DND-41 (cell line): Measurements from ENCODE around the gene MBP.

ENCODE experiments used
- ATAC-seq: fragments of 200-7000 bp; cut with Tn5 transposase; 3 replicates; pipeline ENCODE4 v1.9.1; 2021; ENCODE audit warnings: low read depth; ENCODE audit not compliant: insufficient read depth
- DNase-seq: peaks from one replicate; pipeline ENCODE4 v3.0.0-alpha.2; 2020
- H2AFZ ChIP-seq: 2 replicates; pipeline ENCODE4 v1.6.0; 2012; ENCODE audit warnings: low read depth, low read length
- H3K27ac ChIP-seq: 2 replicates; pipeline ENCODE4 v1.5.1; 2012; ENCODE audit warnings: low read length, inconsistent platforms
- H3K27me3 ChIP-seq: fragments of 200-600 bp; sonication (generic); 2 replicates; pipeline ENCODE4 v1.6.0; 2012; ENCODE audit warnings: low read length, mild to moderate bottlenecking, inconsistent platforms; ENCODE audit not compliant: insufficient read depth, poor library complexity
- H3K36me3 ChIP-seq: 2 replicates; pipeline ENCODE4 v1.5.1; 2012; ENCODE audit warnings: low read length, inconsistent platforms; ENCODE audit not compliant: insufficient read depth
- H3K4me1 ChIP-seq: 2 replicates; pipeline ENCODE4 v1.5.1; 2012; ENCODE audit warnings: mild to moderate bottlenecking, low read length; ENCODE audit not compliant: insufficient read depth
- H3K4me2 ChIP-seq: 2 replicates; pipeline ENCODE4 v1.6.0; 2012; ENCODE audit warnings: mild to moderate bottlenecking, moderate library complexity, low read length, inconsistent platforms; ENCODE audit not compliant: insufficient read depth
- H3K4me3 ChIP-seq, 2 experiments: fragments of 200-600 bp in 1 of 2; shearing (Covaris generic) in 1 of 2; 2 replicates each; pipeline ENCODE4 v1.5.1; 2012 to 2016; ENCODE audit warnings: inconsistent platforms in 2 of 2, low read length in 2 of 2, mild to moderate bottlenecking in 2 of 2, low read depth in 1 of 2, moderate library complexity in 1 of 2
- H3K79me2 ChIP-seq: 2 replicates; pipeline ENCODE4 v1.6.0; 2012; ENCODE audit warnings: low read length, inconsistent platforms; ENCODE audit not compliant: insufficient read depth
- H3K9ac ChIP-seq: 2 replicates; pipeline ENCODE4 v1.6.0; 2012; ENCODE audit warnings: low read depth, mild to moderate bottlenecking, inconsistent platforms, low read length, moderate library complexity
- H3K9me3 ChIP-seq: 2 replicates; pipeline ENCODE4 v1.5.1; 2012; ENCODE audit warnings: low read length, moderate library complexity, mild to moderate bottlenecking, inconsistent platforms; ENCODE audit not compliant: insufficient read depth, severe bottlenecking
- H4K20me1 ChIP-seq: 2 replicates; pipeline ENCODE4 v1.6.0; 2012; ENCODE audit warnings: low read length; ENCODE audit not compliant: insufficient read depth
- CTCF ChIP-seq: IDR thresholded peaks from 2 replicates; pipeline ENCODE4 v1.5.1; 2012; ENCODE audit warnings: borderline replicate concordance, low read length, moderate library complexity, mild to moderate bottlenecking; ENCODE audit not compliant: poor library complexity, severe bottlenecking; ENCODE audit errors: extremely low read depth
- EZH2 ChIP-seq: IDR thresholded peaks from 3 replicates; pipeline ENCODE4 v1.6.1; 2012; ENCODE audit warnings: borderline replicate concordance, low read depth, mild to moderate bottlenecking, moderate library complexity, low read length, inconsistent platforms; ENCODE audit not compliant: severe bottlenecking

MBP gene

GRCh38 chr18:77108821-77109647, 23.5 kb downstream of the MBP start:
- Histone ChIP-seq H3K36me3 (peaks cover 24% of the 10 kb centered on the region), H3K27ac (peak overlapping the region; percentile 75), H3K9ac (peak overlapping the region; percentile 29), H3K79me2 (peaks cover 87% of the 10 kb centered on the region), H3K4me3 (no peak overlapping the region; a peak in 1 of 4 replicates), H3K4me1 (peaks cover 98% of the 10 kb centered on the region), H3K4me2 (peak overlapping the region; percentile 10), H4K20me1 (no peaks in the 10 kb centered on the region), H3K27me3 (no peaks in the 10 kb centered on the region), H3K9me3 (no peaks in the 10 kb centered on the region), H2AFZ (no peak overlapping the region)
- DNase-seq = no peak
- ATAC-seq = no peak
- TF ChIP-seq EZH2 = no peak
- TF ChIP-seq CTCF = no peak

- no peaks in the 10 kb centered on the region for H3K27me3 ChIP-seq
- H3K4me2 ChIP-seq = peak overlapping the region; percentile 10
- H3K4me3 ChIP-seq = no peak overlapping the region; a peak in 1 of 4 replicates
- peak; percentile 53 for ATAC-seq
- no peaks in the 10 kb centered on the region for H4K20me1 ChIP-seq
- peaks cover 26% of the 10 kb centered on the region for H3K36me3 ChIP-seq
- H3K79me2 ChIP-seq = peaks cover 86% of the 10 kb centered on the region
- H3K27ac ChIP-seq = peak overlapping the region; percentile 75
- DNase-seq = peak; percentile 54
- no peak overlapping the region for H2AFZ ChIP-seq
- TF ChIP-seq CTCF (no peak), EZH2 (no peak)
- H3K9me3 ChIP-seq = no peaks in the 10 kb centered on the region
- peak overlapping the region; percentile 29 for H3K9ac ChIP-seq
- H3K4me1 ChIP-seq = peaks cover 98% of the 10 kb centered on the region
These were observed 24.4 kb downstream of the MBP start for GRCh38 chr18:77108001-77108692.

- H3K4me2 ChIP-seq = 0 out of 2 replicates have a peak overlapping the region, but pooled peaks have one; percentile 6
- H4K20me1 ChIP-seq = no peaks in the 10 kb centered on the region
- TF ChIP-seq EZH2 (no peak), CTCF (no peak)
- H2AFZ ChIP-seq = no peak overlapping the region
- peak overlapping the region; percentile 75 for H3K27ac ChIP-seq
- H3K36me3 ChIP-seq = peaks cover 21% of the 10 kb centered on the region
- peak overlapping the region; percentile 29 for H3K9ac ChIP-seq
- peaks cover 100% of the 10 kb centered on the region for H3K4me1 ChIP-seq
- DNase-seq (no peak), ATAC-seq (no peak)
- H3K9me3 ChIP-seq = no peaks in the 10 kb centered on the region
- H3K79me2 ChIP-seq = peaks cover 79% of the 10 kb centered on the region
- H3K4me3 ChIP-seq = no peak overlapping the region
- H3K27me3 ChIP-seq = no peaks in the 10 kb centered on the region
These were observed 25.3 kb downstream of the MBP start for GRCh38 chr18:77107292-77107691.
